Natural killer cell (primary cell): ENCODE results near the gene HMGN4. TPM values are rescaled to one million over a fixed set of nuclear protein-coding genes. Genes with fewer than 3 reads are reported as not detected.

Experiments used
- ATAC-seq, 3 donors: fragments of 150-1000 bp in 2 of 3; fragments of 200-7000 bp in 1 of 3; cut with Tn5 transposase; 1 replicate in 1 of 3; 2 replicates in 2 of 3; pipeline ENCODE4 v1.10.0; 2021; ENCODE audit warnings: mild to moderate bottlenecking in 2 of 3, moderate library complexity in 2 of 3
- DNase-seq, 2 donors: peaks; one replicate each; pipeline versions ENCODE4 v3.0.0 to v3.0.0-alpha.2; 2013 to 2021; ENCODE audit warnings: mixed read lengths in 1 of 2
- H3K27ac ChIP-seq: one replicate; pipeline ENCODE4 v1.5.1; 2013; ENCODE audit warnings: mild to moderate bottlenecking, low read length
- H3K27me3 ChIP-seq: one replicate; pipeline ENCODE4 v1.6.1; 2013; ENCODE audit warnings: low read length; ENCODE audit not compliant: control insufficient read depth, insufficient read depth
- H3K36me3 ChIP-seq: one replicate; pipeline ENCODE4 v1.6.1; 2013; ENCODE audit warnings: low read length; ENCODE audit not compliant: control insufficient read depth, insufficient read depth
- H3K4me1 ChIP-seq: one replicate; pipeline ENCODE4 v1.6.1; 2013; ENCODE audit warnings: low read length; ENCODE audit not compliant: control insufficient read depth, insufficient read depth
- H3K4me3 ChIP-seq: one replicate; pipeline ENCODE4 v1.5.1; 2013; ENCODE audit warnings: low read length
- H3K9me3 ChIP-seq: one replicate; pipeline ENCODE4 v1.6.1; 2013; ENCODE audit warnings: low read length; ENCODE audit not compliant: control insufficient read depth, insufficient read depth
- H3K27ac Mint-ChIP-seq, 2 donors: one replicate each; pipeline ENCODE4 v1.8.0; 2022; ENCODE audit warnings: mild to moderate bottlenecking in 2 of 2, mixed read lengths in 2 of 2, moderate library complexity in 1 of 2
- H3K27me3 Mint-ChIP-seq, 2 donors: one replicate each; pipeline ENCODE4 v1.8.0; 2022; ENCODE audit warnings: low read depth in 2 of 2, mixed read lengths in 2 of 2
- H3K36me3 Mint-ChIP-seq: one replicate; pipeline ENCODE4 v1.8.0; 2022; ENCODE audit warnings: mixed read lengths
- H3K4me1 Mint-ChIP-seq, 2 donors: one replicate each; pipeline ENCODE4 v1.8.0; 2022; ENCODE audit warnings: mixed read lengths in 2 of 2
- H3K4me3 Mint-ChIP-seq: one replicate; pipeline ENCODE4 v1.8.0; 2022; ENCODE audit warnings: mild to moderate bottlenecking, moderate library complexity, mixed read lengths
- H3K9me3 Mint-ChIP-seq, 2 donors: one replicate each; pipeline ENCODE4 v1.8.0; 2022; ENCODE audit warnings: mixed read lengths in 2 of 2
- CTCF ChIP-seq: fragments of 200-600 bp; IDR thresholded peaks from one replicate; pipeline ENCODE4 v1.8.0; 2022; ENCODE audit warnings: antibody characterized with exemption
- WGBS: methylation state at CpG from one replicate; pipeline ENCODE4 v1.1.7; 2013; ENCODE audit warnings: missing lambda C conversion rate; ENCODE audit not compliant: insufficient coverage; 5-methylcytosine and 5-hydroxymethylcytosine counted together
- intact Hi-C: fragments of 100-400 bp; cut with micrococcal nuclease; formaldehyde crosslinking; loops from one replicate; pipeline ENCODE4 v1.14.2; 2022
- total RNA-seq, 4 donors: library from RNA; stranded (reverse); fragments of 120-200 nt in 1 of 4; gene quantifications; one replicate each; pipeline versions ENCODE4 v1.2.3 to v1.2.4, GENCODE V29; 2013 to 2022

Gene HMGN4
- total RNA-seq, 3 donors from 2014 or later (not counting 1 experiment from before 2014, with no cell fraction given): 55.7 to 80.6 (median 70.3) TPM

DNA sequence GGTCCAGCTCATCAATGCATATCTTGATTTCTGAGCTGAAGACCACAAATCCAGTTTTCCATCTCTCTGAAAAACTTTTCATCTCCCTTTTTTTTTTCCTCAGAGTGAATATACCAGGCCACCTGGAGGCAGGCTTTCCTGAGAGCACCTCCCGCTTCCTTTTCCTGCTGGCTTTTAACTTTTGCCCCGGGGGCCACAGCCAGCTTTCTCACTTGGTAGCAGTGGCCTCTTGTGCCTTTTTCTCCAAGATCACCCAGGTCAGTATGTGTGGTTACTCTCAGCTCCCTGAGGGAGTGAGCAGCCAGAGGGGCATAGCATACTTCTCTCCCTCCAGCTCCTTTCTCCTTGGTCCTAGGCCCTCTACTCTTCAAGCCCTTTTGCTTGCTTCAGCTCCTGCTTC is 38.1 kb upstream of the HMGN4 start, which contains the start of gene BTN1A1:
Gene BTN1A1 (plus strand): TSS at position 202 of the 400 bp plus-strand sequence. CDS start 984 bp downstream, outside the sequence.
- no peak for DNase-seq
- Mint-ChIP-seq H3K36me3 (no peaks in the 10 kb centered on the region), H3K9me3 (no peaks in the 10 kb centered on the region), H3K4me3 (peak within 1 kb of the TSS; percentile 86), H3K27ac (no peak within 1 kb of the TSS), H3K4me1 (peaks cover 11% of the 10 kb centered on the region in 2 donors), H3K27me3 (peaks cover 33 to 44% of the 10 kb centered on the region in 2 donors)
- Histone ChIP-seq H3K9me3 (no peaks in the 10 kb centered on the region), H3K27ac (no peak within 1 kb of the TSS), H3K27me3 (peaks cover 25% of the 10 kb centered on the region), H3K4me3 (no peak within 1 kb of the TSS), H3K4me1 (peaks cover 13% of the 10 kb centered on the region), H3K36me3 (no peaks in the 10 kb centered on the region)
- no peak for ATAC-seq
- 58% methylated on average over 2 of the region's 2 CpGs for WGBS
- no peak for TF ChIP-seq CTCF
- intact Hi-C loops: no loop called here

DNA sequence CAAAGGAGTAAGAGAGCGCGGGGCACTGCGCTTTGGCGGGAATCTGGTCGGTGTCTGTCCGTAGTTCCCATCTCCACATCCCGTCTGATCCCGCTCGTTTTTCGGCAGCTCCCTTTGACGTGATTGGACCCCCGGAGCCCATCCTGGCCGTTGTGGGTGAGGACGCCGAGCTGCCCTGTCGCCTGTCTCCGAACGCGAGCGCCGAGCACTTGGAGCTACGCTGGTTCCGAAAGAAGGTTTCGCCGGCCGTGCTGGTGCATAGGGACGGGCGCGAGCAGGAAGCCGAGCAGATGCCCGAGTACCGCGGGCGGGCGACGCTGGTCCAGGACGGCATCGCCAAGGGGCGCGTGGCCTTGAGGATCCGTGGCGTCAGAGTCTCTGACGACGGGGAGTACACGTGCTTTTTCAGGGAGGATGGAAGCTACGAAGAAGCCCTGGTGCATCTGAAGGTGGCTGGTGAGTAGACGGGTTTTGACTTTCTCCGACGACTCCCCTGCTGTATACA is 36.6 kb upstream of the HMGN4 start:
- peak; percentile 26 to 63 for DNase-seq
- no peaks in the 10 kb centered on the region for H3K36me3 Mint-ChIP-seq

GRCh38 chr6:26502165-26502564 is 36.0 kb upstream of the HMGN4 start:
- DNase-seq: peak in 1 of 2 donors; percentile 17
- Mint-ChIP-seq H3K27ac (no peak overlapping the region), H3K4me1 (peaks cover 11% of the 10 kb centered on the region in 2 donors)

More for the DNA sequence above, 36.6 kb upstream of the HMGN4 start:
- Mint-ChIP-seq H3K27me3 (peaks cover 38 to 43% of the 10 kb centered on the region in 2 donors), H3K4me3 (peak overlapping the region; percentile 86), H3K27ac (no peak overlapping the region), H3K4me1 (peaks cover 11% of the 10 kb centered on the region in 2 donors), H3K9me3 (no peaks in the 10 kb centered on the region)
- peak; percentile 73 to 90 (median 90) for ATAC-seq
- Histone ChIP-seq H3K4me3 (peak overlapping the region; percentile 7), H3K27me3 (peaks cover 25% of the 10 kb centered on the region), H3K36me3 (no peaks in the 10 kb centered on the region), H3K4me1 (peaks cover 13% of the 10 kb centered on the region), H3K9me3 (no peaks in the 10 kb centered on the region), H3K27ac (no peak overlapping the region)
- WGBS: 12% methylated on average over 49 of the region's 49 CpGs
- no peak for TF ChIP-seq CTCF
- intact Hi-C loops: no loop called here

More at GRCh38 chr6:26502165-26502564, 36.0 kb upstream of the HMGN4 start:
- Histone ChIP-seq H3K9me3 (no peaks in the 10 kb centered on the region), H3K4me1 (peaks cover 13% of the 10 kb centered on the region), H3K27ac (no peak overlapping the region), H3K36me3 (no peaks in the 10 kb centered on the region), H3K4me3 (no peak overlapping the region), H3K27me3 (peaks cover 25% of the 10 kb centered on the region)
- Mint-ChIP-seq H3K9me3 (no peaks in the 10 kb centered on the region), H3K36me3 (no peaks in the 10 kb centered on the region), H3K4me3 (peak overlapping the region; percentile 86), H3K27me3 (peaks cover 38 to 45% of the 10 kb centered on the region in 2 donors)
- intact Hi-C loops: no loop called here
- peak in 1 of 3 donors; percentile 24 for ATAC-seq
- no peak for TF ChIP-seq CTCF
